Measurements from ENCODE around the gene COL4A6.

The COL4A6 gene

GRCh38 chrX:108322234-108322633 lies 116.0 kb downstream of the COL4A6 start:
- peak; percentile 1 for DNase-seq

GRCh38 chrX:108316456-108316855 lies 121.8 kb downstream of the COL4A6 start:
- DNase-seq, result no peak

GRCh38 chrX:108313669-108314068 lies 124.6 kb downstream of the COL4A6 start:
- no peak for DNase-seq

GRCh38 chrX:108312957-108313356 lies 125.3 kb downstream of the COL4A6 start:
- no peak for DNase-seq

GRCh38 chrX:108312011-108312410 lies 126.2 kb downstream of the COL4A6 start:
- no peak for DNase-seq

- no peak for DNase-seq
These were observed 127.7 kb downstream of the COL4A6 start for GRCh38 chrX:108310506-108310905.

GRCh38 chrX:108309144-108309543 lies 129.1 kb downstream of the COL4A6 start:
- DNase-seq, result no peak

GRCh38 chrX:108307132-108308085 lies 130.8 kb downstream of the COL4A6 start:
- DNase-seq, result no peak

- DNase-seq, result no peak
These were observed 132.1 kb downstream of the COL4A6 start for GRCh38 chrX:108306086-108306485.

- no peak for DNase-seq
These were observed 133.5 kb downstream of the COL4A6 start for GRCh38 chrX:108304757-108305156.

- no peak for DNase-seq
These were observed 134.0 kb downstream of the COL4A6 start for GRCh38 chrX:108304210-108304609.

GRCh38 chrX:108303682-108304081 lies 134.5 kb downstream of the COL4A6 start:
- no peak for DNase-seq

GRCh38 chrX:108299704-108300103 lies 138.5 kb downstream of the COL4A6 start:
- DNase-seq, result no peak

GRCh38 chrX:108299101-108299591 lies 139.1 kb downstream of the COL4A6 start:
- no peak for DNase-seq

GRCh38 chrX:108298165-108298602 lies 140.0 kb downstream of the COL4A6 start:
- no peak for DNase-seq

GRCh38 chrX:108297290-108297689 lies 140.9 kb downstream of the COL4A6 start:
- DNase-seq, result no peak

GRCh38 chrX:108292053-108292452 lies 146.2 kb downstream of the COL4A6 start:
- DNase-seq, result no peak

GRCh38 chrX:108285918-108286317 lies 152.3 kb downstream of the COL4A6 start:
- DNase-seq, result no peak

- no peak for DNase-seq
These were observed 152.9 kb downstream of the COL4A6 start for GRCh38 chrX:108285356-108285755.

GRCh38 chrX:108275732-108276131 lies 162.5 kb downstream of the COL4A6 start:
- no peak for DNase-seq

GRCh38 chrX:108271397-108271787 lies 166.8 kb downstream of the COL4A6 start:
- no peak for DNase-seq

GRCh38 chrX:108270739-108271396 lies 167.4 kb downstream of the COL4A6 start:
- DNase-seq, result peak; percentile 37

GRCh38 chrX:108270280-108270679 lies 167.9 kb downstream of the COL4A6 start:
- no peak for DNase-seq
